ENCODE results near the gene CANT1. TPM values are rescaled to one million over a fixed set of nuclear protein-coding genes. Genes with fewer than 3 reads are reported as not detected.

Gene CANT1
- total RNA-seq, 5 donors from 2014 or later (not counting 1 experiment from before 2014, with no cell fraction given), result 46.2 to 63.1 (median 57.7) TPM

DNA sequence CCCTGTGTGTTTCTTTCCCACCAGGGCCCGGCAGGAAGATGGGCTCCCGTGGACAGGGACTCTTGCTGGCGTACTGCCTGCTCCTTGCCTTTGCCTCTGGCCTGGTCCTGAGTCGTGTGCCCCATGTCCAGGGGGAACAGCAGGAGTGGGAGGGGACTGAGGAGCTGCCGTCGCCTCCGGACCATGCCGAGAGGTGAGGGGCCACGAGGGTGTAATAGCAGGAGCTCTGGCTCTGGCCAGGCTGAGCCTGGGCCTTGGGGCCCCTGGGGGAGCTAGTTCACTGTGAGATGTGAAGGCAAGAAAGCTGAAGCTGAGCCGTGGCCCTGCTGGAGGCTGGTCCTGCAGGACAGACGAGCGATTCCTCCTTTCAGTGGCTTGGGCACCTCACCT is 34.4 kb upstream of the CANT1 start:
- no peak for ATAC-seq (replicated peaks in 1 of 4)
- H3K9me3 Mint-ChIP-seq, result no peaks in the 10 kb centered on the region
- no peak for DNase-seq
- WGBS (ENCODE audit: insufficient coverage), result 77% methylated on average over 12 of the region's 12 CpGs
- no peak overlapping the region for H3K27ac Mint-ChIP-seq
- peaks cover 14 to 23% of the 10 kb centered on the region in 2 donors for H3K27me3 Mint-ChIP-seq
- H3K4me1 ChIP-seq (ENCODE audit: control insufficient read depth in 1 of 2, extremely low read depth in 1 of 2, insufficient read depth in 2 of 2, low read length in 2 of 2), result peaks cover 0 to 6% of the 10 kb centered on the region in 2 experiments
- no peaks in the 10 kb centered on the region for H3K9me3 ChIP-seq
- no peaks in the 10 kb centered on the region for H3K36me3 ChIP-seq (ENCODE audit: control insufficient read depth in 2 of 2, extremely low read depth in 1 of 2, insufficient read depth in 1 of 2, low read length in 1 of 2)
- POLR2A ChIA-PET, result no interaction called here
- no peak overlapping the region for H3K4me3 ChIP-seq (ENCODE audit: control insufficient read depth in 1 of 2, extremely low read depth in 1 of 2, low read length in 1 of 2)
- H3K27me3 ChIP-seq (replicated peaks in 1 of 2; ENCODE audit: control insufficient read depth in 2 of 2, extremely low read depth in 1 of 2, insufficient read depth in 2 of 2, low read length in 1 of 2), result peaks cover 0 to 47% of the 10 kb centered on the region in 2 experiments
- no peak overlapping the region for H3K27ac ChIP-seq (ENCODE audit: low read length)
- H3K4me1 Mint-ChIP-seq, result peaks cover 4 to 15% (median 5%) of the 10 kb centered on the region in 3 donors
- H3K36me3 Mint-ChIP-seq, result no peaks in the 10 kb centered on the region
- H3K4me3 Mint-ChIP-seq, result no peak overlapping the region
- CTCF ChIA-PET, result interaction anchor here in 1 of 2 donors (0.6 kb wide), 2 partner anchors 34 to 277 kb away, joined by 6 to 7 read pairs; no protein-coding TSS in a partner anchor

DNA sequence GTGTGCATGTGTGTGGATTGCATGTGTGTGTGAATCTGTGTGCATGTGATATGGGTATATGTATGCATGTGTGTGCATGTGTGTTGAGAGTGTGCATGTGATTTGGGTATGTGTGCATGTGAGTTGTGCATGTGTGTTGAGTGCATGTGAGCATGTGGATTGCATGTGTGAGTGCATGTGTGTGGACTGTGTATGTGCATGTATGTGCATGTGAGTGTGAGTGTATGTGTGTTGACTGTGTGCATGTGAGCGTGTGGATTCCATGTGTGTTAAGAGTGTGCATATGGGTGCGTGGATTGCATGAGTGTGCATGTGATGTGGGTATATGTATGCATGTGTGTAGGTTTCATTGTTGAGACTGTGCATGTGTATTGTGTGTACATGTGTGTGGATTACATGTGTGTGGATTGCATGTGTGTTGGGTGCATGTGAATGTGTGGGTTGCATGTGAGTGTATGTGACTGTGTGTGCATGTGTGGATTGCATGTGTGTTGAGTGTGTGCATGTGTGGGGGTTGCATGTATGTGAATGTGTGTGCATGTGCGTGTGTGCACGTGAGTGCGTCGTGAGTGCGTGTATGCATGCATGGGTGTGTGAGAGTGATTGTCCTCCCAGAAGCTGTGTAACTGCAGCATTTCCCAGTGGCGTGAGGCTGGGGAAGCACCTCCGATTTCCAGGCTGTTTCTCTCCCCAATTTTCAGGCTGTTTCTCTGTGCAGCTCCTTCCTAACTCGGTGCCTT is 33.8 kb upstream of the CANT1 start:
- WGBS (ENCODE audit: insufficient coverage), result 89% methylated on average over 10 of the region's 10 CpGs
- Histone ChIP-seq H3K4me1 (ENCODE audit: control insufficient read depth in 1 of 2, extremely low read depth in 1 of 2, insufficient read depth in 2 of 2, low read length in 2 of 2) (peaks cover 0 to 6% of the 10 kb centered on the region in 2 experiments), H3K36me3 (ENCODE audit: control insufficient read depth in 2 of 2, extremely low read depth in 1 of 2, insufficient read depth in 1 of 2, low read length in 1 of 2) (no peaks in the 10 kb centered on the region), H3K27ac (ENCODE audit: low read length) (no peak overlapping the region), H3K4me3 (ENCODE audit: control insufficient read depth in 1 of 2, extremely low read depth in 1 of 2, low read length in 1 of 2) (no peak overlapping the region), H3K9me3 (no peaks in the 10 kb centered on the region), H3K27me3 (replicated peaks in 1 of 2; ENCODE audit: control insufficient read depth in 2 of 2, extremely low read depth in 1 of 2, insufficient read depth in 2 of 2, low read length in 1 of 2) (peaks cover 0 to 45% of the 10 kb centered on the region in 2 experiments)
- Mint-ChIP-seq H3K4me1 (peaks cover 4 to 15% (median 5%) of the 10 kb centered on the region in 3 donors), H3K27ac (no peak overlapping the region), H3K4me3 (no peak overlapping the region), H3K36me3 (no peaks in the 10 kb centered on the region), H3K27me3 (peaks cover 14 to 23% of the 10 kb centered on the region in 2 donors), H3K9me3 (no peaks in the 10 kb centered on the region)
- ChIA-PET CTCF (interaction anchor here in 1 of 2 donors (0.6 kb wide), 1 partner anchor 34 kb away, joined by 6 read pairs; no protein-coding TSS in a partner anchor), POLR2A (no interaction called here)
- no peak for DNase-seq
- ATAC-seq (replicated peaks in 1 of 4), result no peak

DNA sequence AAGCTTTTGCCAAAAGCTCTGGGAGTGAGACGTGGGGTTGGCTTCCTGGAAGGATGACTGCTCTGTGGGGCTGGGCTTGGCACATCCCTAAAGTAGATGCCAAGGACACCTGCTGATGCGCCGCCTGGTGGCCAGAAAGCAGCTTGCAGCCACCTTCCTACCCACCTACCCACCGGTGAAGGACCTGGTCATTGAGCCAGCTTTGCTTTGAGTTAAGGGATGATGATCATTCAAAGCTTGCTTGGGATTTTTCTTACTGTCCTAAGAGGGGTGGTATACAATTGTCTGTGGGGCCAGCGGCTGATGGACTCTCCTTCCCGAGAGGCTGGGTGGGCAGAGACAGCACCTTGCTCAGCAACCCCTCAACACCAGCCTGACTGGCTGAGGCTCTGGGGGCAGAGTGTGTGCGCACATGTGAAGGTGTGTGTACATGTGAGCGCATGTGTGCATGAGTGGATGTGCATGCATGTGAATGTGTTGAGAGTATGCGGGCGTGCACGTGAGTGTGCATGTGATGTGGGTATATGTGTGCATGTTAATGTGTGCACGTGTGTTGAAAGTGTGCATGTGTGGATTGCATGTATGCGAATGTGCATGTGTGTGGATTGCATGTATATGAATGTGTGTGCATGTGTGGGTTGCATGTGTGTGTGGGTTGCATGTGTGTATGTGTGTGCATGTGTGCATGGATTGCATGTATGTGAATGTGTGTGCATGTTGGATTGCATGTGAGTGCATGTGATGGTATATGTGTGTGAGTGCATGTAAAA is 33.0 kb upstream of the CANT1 start:
- ChIA-PET POLR2A (no interaction called here), CTCF (interaction anchor here in 1 of 2 donors (0.6 kb wide), 1 partner anchor 317 kb away, joined by 3 read pairs; no protein-coding TSS in a partner anchor)
- Mint-ChIP-seq H3K27ac (no peak overlapping the region), H3K27me3 (peaks cover 14 to 23% of the 10 kb centered on the region in 2 donors), H3K4me3 (no peak overlapping the region), H3K9me3 (no peaks in the 10 kb centered on the region), H3K4me1 (peaks cover 4 to 15% (median 5%) of the 10 kb centered on the region in 3 donors), H3K36me3 (no peaks in the 10 kb centered on the region)
- ATAC-seq (replicated peaks in 1 of 4) (peak; percentile 62 to 78 (median 69)), DNase-seq (peak in 31 of 35 experiments; percentile 12 to 80 (median 58))
- H3K27ac ChIP-seq (ENCODE audit: low read length), result no peak overlapping the region
- H3K4me1 ChIP-seq (ENCODE audit: control insufficient read depth in 1 of 2, extremely low read depth in 1 of 2, insufficient read depth in 2 of 2, low read length in 2 of 2), result peaks cover 0 to 6% of the 10 kb centered on the region in 2 experiments
- H3K4me3 ChIP-seq (ENCODE audit: control insufficient read depth in 1 of 2, extremely low read depth in 1 of 2, low read length in 1 of 2), result no peak overlapping the region
- H3K36me3 ChIP-seq (ENCODE audit: control insufficient read depth in 2 of 2, extremely low read depth in 1 of 2, insufficient read depth in 1 of 2, low read length in 1 of 2), result no peaks in the 10 kb centered on the region
- H3K9me3 ChIP-seq, result no peaks in the 10 kb centered on the region
- 92% methylated on average over 7 of the region's 13 CpGs for WGBS (ENCODE audit: insufficient coverage)
- H3K27me3 ChIP-seq (replicated peaks in 1 of 2; ENCODE audit: control insufficient read depth in 2 of 2, extremely low read depth in 1 of 2, insufficient read depth in 2 of 2, low read length in 1 of 2), result peaks cover 0 to 41% of the 10 kb centered on the region in 2 experiments

DNA sequence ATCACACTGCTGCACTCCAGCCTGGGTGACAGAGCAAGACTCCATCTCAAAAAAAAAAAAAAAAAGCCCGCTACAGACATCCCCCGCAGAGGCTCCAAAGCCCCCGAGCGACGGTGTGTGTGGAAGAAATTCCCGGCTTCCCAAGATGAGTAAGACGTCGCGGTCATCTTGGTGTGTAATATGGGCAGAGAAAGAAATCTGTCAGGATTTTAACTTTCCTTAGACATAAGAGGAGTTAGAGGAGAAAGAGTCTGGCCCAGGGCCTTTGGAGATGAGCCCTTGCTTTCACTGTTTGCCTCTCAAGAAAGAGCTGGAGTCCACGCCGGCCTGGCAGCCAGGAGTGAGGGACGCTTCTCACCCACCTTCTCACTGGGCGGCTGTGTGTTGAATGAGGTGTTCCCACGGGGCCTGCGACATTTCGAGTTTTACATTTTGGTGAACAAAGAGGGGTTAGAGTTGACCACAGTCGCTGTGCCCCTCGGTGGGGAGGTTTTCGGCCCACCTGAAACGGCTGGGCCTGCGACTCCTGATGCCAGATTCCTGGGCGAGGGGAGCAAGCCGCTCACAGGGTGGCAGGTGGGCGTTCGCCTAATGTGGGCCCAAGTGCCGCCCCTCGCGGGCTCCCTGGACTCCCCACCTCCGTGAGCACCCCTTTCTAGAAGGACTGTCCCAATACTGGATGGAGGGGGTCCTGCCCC is 32.3 kb upstream of the CANT1 start:
- ChIA-PET POLR2A (no interaction called here), CTCF (no interaction called here)
- H3K27ac ChIP-seq (ENCODE audit: low read length), result no peak overlapping the region
- no peak overlapping the region for H3K4me3 ChIP-seq (ENCODE audit: control insufficient read depth in 1 of 2, extremely low read depth in 1 of 2, low read length in 1 of 2)
- H3K36me3 ChIP-seq (ENCODE audit: control insufficient read depth in 2 of 2, extremely low read depth in 1 of 2, insufficient read depth in 1 of 2, low read length in 1 of 2), result no peaks in the 10 kb centered on the region
- Mint-ChIP-seq H3K36me3 (no peaks in the 10 kb centered on the region), H3K4me1 (peaks cover 4 to 15% (median 5%) of the 10 kb centered on the region in 3 donors), H3K27me3 (peaks cover 14 to 23% of the 10 kb centered on the region in 2 donors), H3K4me3 (no peak overlapping the region), H3K27ac (no peak overlapping the region), H3K9me3 (no peaks in the 10 kb centered on the region)
- H3K4me1 ChIP-seq (ENCODE audit: control insufficient read depth in 1 of 2, extremely low read depth in 1 of 2, insufficient read depth in 2 of 2, low read length in 2 of 2), result peaks cover 0 to 6% of the 10 kb centered on the region in 2 experiments
- ATAC-seq (replicated peaks in 1 of 4), result peak in 1 of 4 experiments; percentile 34
- H3K9me3 ChIP-seq, result no peaks in the 10 kb centered on the region
- no peak for DNase-seq
- 94% methylated on average over 20 of the region's 29 CpGs for WGBS (ENCODE audit: insufficient coverage)
- H3K27me3 ChIP-seq (replicated peaks in 1 of 2; ENCODE audit: control insufficient read depth in 2 of 2, extremely low read depth in 1 of 2, insufficient read depth in 2 of 2, low read length in 1 of 2), result peaks cover 0 to 39% of the 10 kb centered on the region in 2 experiments

DNA sequence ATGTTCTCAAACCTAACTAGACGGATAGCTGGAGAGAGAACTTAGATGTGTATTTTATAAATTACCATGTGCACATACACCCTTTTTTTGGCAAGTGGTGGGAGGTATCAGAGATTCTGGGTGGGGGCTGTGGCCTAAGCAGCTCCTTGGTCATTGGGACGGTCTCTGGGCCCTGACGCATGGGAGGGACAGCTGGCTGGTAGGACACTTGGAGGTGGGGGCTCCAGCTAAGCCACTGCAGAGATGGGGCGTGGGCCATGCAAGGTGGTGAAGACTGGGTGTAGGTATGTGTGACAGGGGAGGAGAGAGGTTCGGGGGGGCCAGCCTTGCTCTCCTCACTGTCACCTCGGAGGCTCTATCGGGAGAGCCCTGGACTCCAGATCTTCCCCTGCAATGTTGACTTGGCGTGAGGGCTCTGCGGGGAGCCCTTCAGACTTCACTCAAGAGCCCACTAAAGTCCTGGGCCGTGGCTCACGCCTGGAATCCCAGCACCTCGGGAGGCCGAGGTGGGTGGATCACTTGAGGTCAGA is 31.5 kb upstream of the CANT1 start:
- CTCF ChIA-PET, result no interaction called here
- Histone ChIP-seq H3K27ac (ENCODE audit: low read length) (no peak overlapping the region), H3K4me3 (ENCODE audit: control insufficient read depth in 1 of 2, extremely low read depth in 1 of 2, low read length in 1 of 2) (no peak overlapping the region), H3K4me1 (ENCODE audit: control insufficient read depth in 1 of 2, extremely low read depth in 1 of 2, insufficient read depth in 2 of 2, low read length in 2 of 2) (peaks cover 0 to 5% of the 10 kb centered on the region in 2 experiments), H3K36me3 (ENCODE audit: control insufficient read depth in 2 of 2, extremely low read depth in 1 of 2, insufficient read depth in 1 of 2, low read length in 1 of 2) (no peaks in the 10 kb centered on the region), H3K27me3 (replicated peaks in 1 of 2; ENCODE audit: control insufficient read depth in 2 of 2, extremely low read depth in 1 of 2, insufficient read depth in 2 of 2, low read length in 1 of 2) (peaks cover 0 to 32% of the 10 kb centered on the region in 2 experiments), H3K9me3 (no peaks in the 10 kb centered on the region)
- DNase-seq (no peak), ATAC-seq (replicated peaks in 1 of 4) (no peak)
- Mint-ChIP-seq H3K27me3 (peaks cover 14 to 21% of the 10 kb centered on the region in 2 donors), H3K9me3 (no peaks in the 10 kb centered on the region), H3K27ac (no peak overlapping the region), H3K4me3 (no peak overlapping the region), H3K36me3 (no peaks in the 10 kb centered on the region), H3K4me1 (peaks cover 4 to 15% (median 5%) of the 10 kb centered on the region in 3 donors)
- POLR2A ChIA-PET, result no interaction called here
- 94% methylated on average over 8 of the region's 13 CpGs for WGBS (ENCODE audit: insufficient coverage)

DNA sequence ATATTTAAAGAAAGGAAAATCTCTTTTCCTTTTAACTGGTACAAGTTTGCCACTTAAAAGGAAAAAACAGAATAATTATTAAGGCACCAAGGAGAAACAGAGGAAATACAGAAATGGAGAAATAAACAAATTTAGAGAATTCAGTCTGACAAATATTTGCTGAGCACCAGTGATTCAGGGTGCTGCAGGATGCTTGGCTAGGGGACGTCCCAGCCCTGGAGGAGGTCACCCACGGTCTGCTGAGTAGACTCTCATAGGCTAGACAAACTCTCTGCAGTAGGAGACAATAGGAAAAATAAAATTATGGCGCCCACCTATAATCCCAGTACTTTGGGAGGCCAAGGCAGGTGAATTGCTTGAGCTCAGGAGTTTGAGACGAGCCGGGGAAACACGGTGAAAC is 30.3 kb upstream of the CANT1 start:
- H3K9me3 Mint-ChIP-seq, result no peaks in the 10 kb centered on the region
- H3K27me3 Mint-ChIP-seq, result peaks cover 3 to 9% of the 10 kb centered on the region in 2 donors
- Histone ChIP-seq H3K4me1 (ENCODE audit: control insufficient read depth in 1 of 2, extremely low read depth in 1 of 2, insufficient read depth in 2 of 2, low read length in 2 of 2) (no peaks in the 10 kb centered on the region), H3K36me3 (ENCODE audit: control insufficient read depth in 2 of 2, extremely low read depth in 1 of 2, insufficient read depth in 1 of 2, low read length in 1 of 2) (no peaks in the 10 kb centered on the region), H3K9me3 (no peaks in the 10 kb centered on the region), H3K27ac (ENCODE audit: low read length) (no peak overlapping the region), H3K27me3 (replicated peaks in 1 of 2; ENCODE audit: control insufficient read depth in 2 of 2, extremely low read depth in 1 of 2, insufficient read depth in 2 of 2, low read length in 1 of 2) (peaks cover 0 to 19% of the 10 kb centered on the region in 2 experiments), H3K4me3 (ENCODE audit: control insufficient read depth in 1 of 2, extremely low read depth in 1 of 2, low read length in 1 of 2) (no peak overlapping the region)
- WGBS (ENCODE audit: insufficient coverage), result 82% methylated on average over 6 of the region's 6 CpGs
- H3K27ac Mint-ChIP-seq, result no peak overlapping the region
- DNase-seq, result no peak
- CTCF ChIA-PET, result no interaction called here
- no peak overlapping the region for H3K4me3 Mint-ChIP-seq
- peaks cover 0 to 5% (median 0%) of the 10 kb centered on the region in 3 donors for H3K4me1 Mint-ChIP-seq
- POLR2A ChIA-PET, result no interaction called here
- no peak for ATAC-seq (replicated peaks in 1 of 4)
- no peaks in the 10 kb centered on the region for H3K36me3 Mint-ChIP-seq
